Stimulated activated naive CD8-positive, alpha-beta T cell treated with anti-CD3 and anti-CD28 coated beads, Interleukin-15, amount 100 ng/mL, for 72 hours (primary cell): Measurements from ENCODE around the gene SERPINA1.
"Not testable (repeated sequence)": the region's sequence is repeated elsewhere in the genome, so short reads cannot be mapped to it uniquely, and the experiment has no call there.

Experiments
- ATAC-seq: fragments of 150-1000 bp; cut with Tn5 transposase; 2 replicates; pipeline ENCODE4 v1.10.0; 2021; ENCODE audit warnings: mild to moderate bottlenecking, moderate library complexity
- DNase-seq, 2 donors: peaks; one replicate each; pipeline ENCODE4 v3.0.0; 2021 to 2022
- H3K27ac Mint-ChIP-seq, 2 donors: one replicate each; pipeline ENCODE4 v1.8.0; 2022; ENCODE audit warnings: mild to moderate bottlenecking in 2 of 2, mixed read lengths in 2 of 2, moderate library complexity in 2 of 2
- H3K27me3 Mint-ChIP-seq: one replicate; pipeline ENCODE4 v1.8.0; 2022; ENCODE audit warnings: mixed read lengths
- H3K4me1 Mint-ChIP-seq: one replicate; pipeline ENCODE4 v1.8.0; 2022; ENCODE audit warnings: mild to moderate bottlenecking, mixed read lengths
- H3K4me3 Mint-ChIP-seq, 2 donors: one replicate each; pipeline ENCODE4 v1.8.0; 2022; ENCODE audit warnings: mild to moderate bottlenecking in 2 of 2, mixed read lengths in 2 of 2, moderate library complexity in 1 of 2
- H3K9me3 Mint-ChIP-seq, 2 donors: one replicate each; pipeline ENCODE4 v1.8.0; 2022; ENCODE audit warnings: mixed read lengths in 2 of 2

Gene SERPINA1

GRCh38 chr14:94388384-94389103 lies at the start of gene SERPINA1:
SERPINA1 (minus strand) TSS chr14:94388602; CDS start chr14:94383237, 5,365 bp downstream.
- DNase-seq (no peak), ATAC-seq (no peak)
- Mint-ChIP-seq H3K27ac (peak within 1 kb of the TSS; percentile 67 to 80), H3K27me3 (no peaks in the 10 kb centered on the region), H3K9me3 (no peaks in the 10 kb centered on the region), H3K4me1 (peaks cover 46% of the 10 kb centered on the region), H3K4me3 (no peak within 1 kb of the TSS)

- no peaks in the 10 kb centered on the region for H3K9me3 Mint-ChIP-seq
- DNase-seq (no peak), ATAC-seq (no peak)
- H3K27me3 Mint-ChIP-seq: peaks cover 36% of the 10 kb centered on the region
- H3K4me1 Mint-ChIP-seq: no peaks in the 10 kb centered on the region
- H3K4me3 Mint-ChIP-seq: no peak overlapping the region
- H3K27ac Mint-ChIP-seq: no peak overlapping the region
Measured at GRCh38 chr14:94428610-94429009, 40.2 kb upstream of the SERPINA1 start.

GRCh38 chr14:94427016-94427613 lies 38.7 kb upstream of the SERPINA1 start:
- H3K27me3 Mint-ChIP-seq: peaks cover 42% of the 10 kb centered on the region
- H3K4me1 Mint-ChIP-seq: peaks cover 6% of the 10 kb centered on the region
- DNase-seq (no peak), ATAC-seq (no peak)
- no peaks in the 10 kb centered on the region for H3K9me3 Mint-ChIP-seq
- no peak overlapping the region for H3K4me3 Mint-ChIP-seq
- no peak overlapping the region for H3K27ac Mint-ChIP-seq

GRCh38 chr14:94426526-94426925 lies 38.1 kb upstream of the SERPINA1 start:
- no peak for ATAC-seq
- Mint-ChIP-seq H3K27me3 (peaks cover 45% of the 10 kb centered on the region), H3K27ac (no peak overlapping the region), H3K9me3 (peaks cover 0 to 1% of the 10 kb centered on the region in 2 donors), H3K4me1 (peaks cover 6% of the 10 kb centered on the region), H3K4me3 (no peak overlapping the region)
- DNase-seq: no peak

GRCh38 chr14:94424371-94424770 lies 36.0 kb upstream of the SERPINA1 start:
- DNase-seq: no peak
- Mint-ChIP-seq H3K27me3 (peaks cover 60% of the 10 kb centered on the region), H3K4me1 (peaks cover 6% of the 10 kb centered on the region), H3K4me3 (no peak overlapping the region), H3K27ac (no peak overlapping the region), H3K9me3 (peaks cover 4 to 7% of the 10 kb centered on the region in 2 donors)
- ATAC-seq: no peak

GRCh38 chr14:94423453-94424056 lies 35.2 kb upstream of the SERPINA1 start:
- H3K27ac Mint-ChIP-seq: peak overlapping the region in 1 of 2 donors; percentile 58
- peaks cover 6% of the 10 kb centered on the region for H3K4me1 Mint-ChIP-seq
- H3K9me3 Mint-ChIP-seq: peaks cover 5 to 12% of the 10 kb centered on the region in 2 donors
- DNase-seq: peak; percentile 27 to 47
- peak; percentile 56 for ATAC-seq
- peaks cover 55% of the 10 kb centered on the region for H3K27me3 Mint-ChIP-seq
- H3K4me3 Mint-ChIP-seq: peak overlapping the region in 1 of 2 donors; percentile 63

- no peak overlapping the region for H3K4me3 Mint-ChIP-seq
Measured at GRCh38 chr14:94421316-94421715, 32.9 kb upstream of the SERPINA1 start.

GRCh38 chr14:94417497-94418205 lies 29.2 kb upstream of the SERPINA1 start:
- H3K27ac Mint-ChIP-seq, H3K4me3 Mint-ChIP-seq, DNase-seq, ATAC-seq, H3K4me1 Mint-ChIP-seq: not testable (repeated sequence)
- Mint-ChIP-seq H3K27me3 (peaks cover 39% of the 10 kb centered on the region), H3K9me3 (peaks cover 15 to 34% of the 10 kb centered on the region in 2 donors)

More at GRCh38 chr14:94421316-94421715, 32.9 kb upstream of the SERPINA1 start:
- Mint-ChIP-seq H3K27me3 (peaks cover 55% of the 10 kb centered on the region), H3K4me1 (peaks cover 6% of the 10 kb centered on the region), H3K27ac (no peak overlapping the region), H3K9me3 (peaks cover 10 to 22% of the 10 kb centered on the region in 2 donors)
- ATAC-seq (no peak), DNase-seq (no peak)

- DNase-seq (no peak), ATAC-seq (no peak)
- Mint-ChIP-seq H3K27ac (no peak overlapping the region), H3K27me3 (peaks cover 35% of the 10 kb centered on the region), H3K4me3 (no peak overlapping the region), H3K9me3 (peaks cover 10 to 33% of the 10 kb centered on the region in 2 donors), H3K4me1 (no peaks in the 10 kb centered on the region)
Measured at GRCh38 chr14:94412671-94413638, 24.6 kb upstream of the SERPINA1 start.

- ATAC-seq (no peak), DNase-seq (no peak)
- Mint-ChIP-seq H3K4me1 (no peaks in the 10 kb centered on the region), H3K27ac (no peak overlapping the region), H3K9me3 (peaks cover 13 to 32% of the 10 kb centered on the region in 2 donors), H3K4me3 (no peak overlapping the region), H3K27me3 (peaks cover 35% of the 10 kb centered on the region)
Measured at GRCh38 chr14:94411638-94412037, 23.2 kb upstream of the SERPINA1 start.

GRCh38 chr14:94409430-94409829 lies 21.0 kb upstream of the SERPINA1 start:
- H3K27ac Mint-ChIP-seq, H3K4me3 Mint-ChIP-seq, DNase-seq, H3K4me1 Mint-ChIP-seq, ATAC-seq: not testable (repeated sequence)
- Mint-ChIP-seq H3K27me3 (peaks cover 21% of the 10 kb centered on the region), H3K9me3 (peaks cover 8 to 18% of the 10 kb centered on the region in 2 donors)

GRCh38 chr14:94408546-94409095 lies 20.2 kb upstream of the SERPINA1 start:
- Mint-ChIP-seq H3K4me3 (no peak overlapping the region), H3K27ac (no peak overlapping the region), H3K27me3 (peaks cover 21% of the 10 kb centered on the region), H3K4me1 (no peaks in the 10 kb centered on the region), H3K9me3 (peaks cover 8 to 18% of the 10 kb centered on the region in 2 donors)
- DNase-seq (no peak), ATAC-seq (no peak)

- no peak overlapping the region for H3K4me3 Mint-ChIP-seq
- H3K4me1 Mint-ChIP-seq: no peaks in the 10 kb centered on the region
- ATAC-seq (no peak), DNase-seq (no peak)
- H3K27ac Mint-ChIP-seq: no peak overlapping the region
- H3K27me3 Mint-ChIP-seq: peaks cover 21% of the 10 kb centered on the region
- H3K9me3 Mint-ChIP-seq: peaks cover 8 to 18% of the 10 kb centered on the region in 2 donors
Measured at GRCh38 chr14:94407906-94408305, 19.5 kb upstream of the SERPINA1 start.

- no peaks in the 10 kb centered on the region for H3K4me1 Mint-ChIP-seq
- ATAC-seq (no peak), DNase-seq (no peak)
- peaks cover 11% of the 10 kb centered on the region for H3K27me3 Mint-ChIP-seq
- peaks cover 8 to 13% of the 10 kb centered on the region in 2 donors for H3K9me3 Mint-ChIP-seq
- no peak overlapping the region for H3K27ac Mint-ChIP-seq
- no peak overlapping the region for H3K4me3 Mint-ChIP-seq
Measured at GRCh38 chr14:94406910-94407309, 18.5 kb upstream of the SERPINA1 start.
